GM23338 (cell line): ENCODE results near the gene SHISAL2B. TPM values are rescaled to one million over a fixed set of nuclear protein-coding genes. Genes with fewer than 3 reads are reported as not detected.

Experiments
- ATAC-seq: fragments of 200-7000 bp; cut with Tn5 transposase; 3 replicates; pipeline ENCODE4 v1.9.1; 2020
- DNase-seq: peaks from one replicate; pipeline ENCODE4 v3.0.0-alpha.2; 2015; ENCODE audit warnings: low spot score
- H2AFZ ChIP-seq: fragments of 200-600 bp; sonication (generic); 2 replicates; pipeline ENCODE4 v1.8.0; 2016; ENCODE audit warnings: antibody characterized with exemption, mild to moderate bottlenecking, moderate library complexity
- H3F3A ChIP-seq: fragments of 200-600 bp; sonication (generic); replicated peaks from 2 replicates; pipeline ENCODE4 v1.8.0; 2017; ENCODE audit warnings: antibody characterized with exemption, mixed run types, low read depth
- H3K27ac ChIP-seq: fragments of 200-600 bp; sonication (generic); 2 replicates; pipeline ENCODE4 v1.6.1; 2016; ENCODE audit warnings: low read depth
- H3K27me3 ChIP-seq: fragments of 200-600 bp; sonication (generic); 2 replicates; pipeline ENCODE4 v1.8.0; 2016; ENCODE audit warnings: mild to moderate bottlenecking, mixed run types, moderate library complexity; ENCODE audit not compliant: insufficient read depth
- H3K36me3 ChIP-seq: fragments of 200-600 bp; sonication (generic); 2 replicates; pipeline ENCODE4 v1.8.0; 2016; ENCODE audit warnings: mild to moderate bottlenecking; ENCODE audit not compliant: insufficient read depth
- H3K4me1 ChIP-seq: fragments of 200-600 bp; sonication (generic); 2 replicates; pipeline ENCODE4 v1.8.0; 2016; ENCODE audit warnings: mild to moderate bottlenecking, moderate library complexity; ENCODE audit not compliant: insufficient read depth
- H3K4me2 ChIP-seq: fragments of 200-600 bp; sonication (generic); 2 replicates; pipeline ENCODE4 v1.7.1; 2017; ENCODE audit warnings: mixed run types
- H3K4me3 ChIP-seq: fragments of 200-600 bp; sonication (generic); 2 replicates; pipeline ENCODE4 v1.6.1; 2016; ENCODE audit warnings: mixed run types
- H3K79me2 ChIP-seq: fragments of 200-600 bp; sonication (generic); replicated peaks from 2 replicates; pipeline ENCODE4 v1.8.0; 2017; ENCODE audit warnings: mild to moderate bottlenecking; ENCODE audit not compliant: insufficient read depth
- H3K9me2 ChIP-seq: fragments of 200-600 bp; sonication (generic); 2 replicates; pipeline ENCODE4 v1.8.0; 2017; ENCODE audit not compliant: insufficient read depth
- H4K20me1 ChIP-seq: fragments of 200-600 bp; sonication (generic); replicated peaks from 2 replicates; pipeline ENCODE4 v1.8.0; 2017; ENCODE audit warnings: mild to moderate bottlenecking; ENCODE audit not compliant: insufficient read depth
- H3K27ac Mint-ChIP-seq: 2 replicates; pipeline ENCODE4 v1.8.0; 2020; ENCODE audit warnings: inconsistent platforms, mild to moderate bottlenecking, moderate library complexity, mixed read lengths
- H3K27me3 Mint-ChIP-seq: 3 replicates; pipeline ENCODE4 v1.8.0; 2022; ENCODE audit warnings: low read depth, mild to moderate bottlenecking, moderate library complexity, mixed read lengths, inconsistent platforms; ENCODE audit not compliant: insufficient read depth, poor library complexity
- H3K36me3 Mint-ChIP-seq: 3 replicates; pipeline ENCODE4 v1.8.0; 2021; ENCODE audit warnings: low read depth, mild to moderate bottlenecking, inconsistent platforms, moderate library complexity, mixed read lengths
- H3K4me1 Mint-ChIP-seq: 3 replicates; pipeline ENCODE4 v1.8.0; 2020; ENCODE audit warnings: mild to moderate bottlenecking, inconsistent platforms, mixed read lengths
- H3K4me3 Mint-ChIP-seq: 3 replicates; pipeline ENCODE4 v1.8.0; 2021; ENCODE audit warnings: moderate library complexity, mild to moderate bottlenecking, inconsistent platforms, mixed read lengths
- H3K9me3 Mint-ChIP-seq: 3 replicates; pipeline ENCODE4 v1.8.0; 2020; ENCODE audit warnings: moderate library complexity, mild to moderate bottlenecking, inconsistent platforms, mixed read lengths
- CREB1 ChIP-seq: fragments of 250-450 bp; sonication (Bioruptor Pico); IDR thresholded peaks from 2 replicates; pipeline ENCODE4 v1.5.0; 2020; ENCODE audit warnings: low read depth, mild to moderate bottlenecking, moderate library complexity
- JUNB ChIP-seq: IDR thresholded peaks from one replicate; pipeline ENCODE4 v1.6.1; 2016; ENCODE audit warnings: antibody characterized with exemption; ENCODE audit not compliant: unreplicated experiment
- NANOG ChIP-seq: IDR thresholded peaks from 2 replicates; pipeline ENCODE4 v1.6.1; 2016; ENCODE audit warnings: antibody characterized with exemption, borderline replicate concordance
- POLR2AphosphoS5 ChIP-seq: IDR thresholded peaks from 2 replicates; pipeline ENCODE4 v1.6.1; 2016; ENCODE audit warnings: antibody characterized with exemption, low read depth
- REST ChIP-seq: IDR thresholded peaks from one replicate; pipeline ENCODE4 v1.6.1; 2018; ENCODE audit warnings: antibody characterized with exemption; ENCODE audit not compliant: unreplicated experiment
- STAT1 ChIP-seq: IDR thresholded peaks from one replicate; pipeline ENCODE4 v1.6.1; 2016; ENCODE audit warnings: antibody characterized with exemption; ENCODE audit not compliant: unreplicated experiment
- ZNF114 ChIP-seq: fragments of 250-450 bp; sonication (Bioruptor Pico); IDR thresholded peaks from 2 replicates; pipeline ENCODE4 v1.5.0; 2020; ENCODE audit warnings: mild to moderate bottlenecking, moderate library complexity
- ZNF331 ChIP-seq: fragments of 250-450 bp; sonication (Bioruptor Pico); IDR thresholded peaks from 2 replicates; pipeline ENCODE4 v1.5.0; 2020; ENCODE audit warnings: low read depth, mild to moderate bottlenecking, moderate library complexity
- ZNF462 ChIP-seq: fragments of 250-450 bp; sonication (Bioruptor Pico); IDR thresholded peaks from 2 replicates; pipeline ENCODE4 v1.5.0; 2020; ENCODE audit warnings: mild to moderate bottlenecking, moderate library complexity
- polyA plus RNA-seq: library from polyadenylated mRNA; unstranded; fragments of >200 nt; fragmentation: Nextera tagmentation; extraction: Ambion mirVana; gene quantifications from 2 replicates; pipeline ENCODE4 v1.2.1, GENCODE V29; 2016
- total RNA-seq: library from RNA; depleted of rRNA; stranded (reverse); fragments of >200 nt; shearing (Covaris generic); gene quantifications from 2 replicates; pipeline ENCODE4 v1.2.3, GENCODE V29; 2014

The SHISAL2B gene
- total and polyA plus RNA-seq, 2 experiments from 2014 or later: 12.3 to 21.1 TPM

- ATAC-seq (no peak), DNase-seq (no peak)
- Histone ChIP-seq H3K4me2 (no peak overlapping the region), H3K27ac (no peak overlapping the region), H2AFZ (no peak overlapping the region), H3K4me3 (no peak overlapping the region), H4K20me1 (no peaks in the 10 kb centered on the region), H3K9me2 (no peaks in the 10 kb centered on the region), H3K36me3 (0 out of 2 replicates have a peak, but pooled peaks cover 4% of the 10 kb centered on the region), H3K79me2 (no peaks in the 10 kb centered on the region), H3F3A (no peaks in the 10 kb centered on the region), H3K27me3 (no peaks in the 10 kb centered on the region), H3K4me1 (no peaks in the 10 kb centered on the region)
- peaks cover 21% of the 10 kb centered on the region for H3K9me3 Mint-ChIP-seq
- H3K4me3 Mint-ChIP-seq: no peak overlapping the region
- no peak for TF ChIP-seq JUNB
- peaks cover 3% of the 10 kb centered on the region for H3K36me3 Mint-ChIP-seq
- H3K4me1 Mint-ChIP-seq: no peaks in the 10 kb centered on the region; the same call in 1 of the 3 replicates
- no peaks in the 10 kb centered on the region for H3K27me3 Mint-ChIP-seq
- H3K27ac Mint-ChIP-seq: no peak overlapping the region
These were observed 35.8 kb upstream of the SHISAL2B start for GRCh38 chr5:64654561-64654938.

GRCh38 chr5:64655596-64655995 is 34.7 kb upstream of the SHISAL2B start:
- Histone ChIP-seq H3K36me3 (0 out of 2 replicates have a peak, but pooled peaks cover 4% of the 10 kb centered on the region), H3K79me2 (no peaks in the 10 kb centered on the region), H2AFZ (no peak overlapping the region), H3F3A (no peaks in the 10 kb centered on the region), H3K27me3 (no peaks in the 10 kb centered on the region), H3K4me3 (no peak overlapping the region), H3K27ac (no peak overlapping the region), H3K9me2 (no peaks in the 10 kb centered on the region), H3K4me1 (no peaks in the 10 kb centered on the region), H4K20me1 (no peaks in the 10 kb centered on the region), H3K4me2 (no peak overlapping the region)
- peaks cover 3% of the 10 kb centered on the region for H3K36me3 Mint-ChIP-seq
- no peaks in the 10 kb centered on the region for H3K27me3 Mint-ChIP-seq
- H3K4me1 Mint-ChIP-seq: no peaks in the 10 kb centered on the region; the same call in 1 of the 3 replicates
- DNase-seq (no peak), ATAC-seq (no peak)
- H3K27ac Mint-ChIP-seq: no peak overlapping the region
- no peak for TF ChIP-seq ZNF114
- TF ChIP-seq POLR2AphosphoS5: no peak
- no peak for TF ChIP-seq CREB1 (CRISPR knock-in tag)
- TF ChIP-seq STAT1: no peak
- no peak for TF ChIP-seq NANOG
- H3K4me3 Mint-ChIP-seq: no peak overlapping the region
- H3K9me3 Mint-ChIP-seq: peaks cover 21% of the 10 kb centered on the region

- no peaks in the 10 kb centered on the region for H3K9me2 ChIP-seq
- no peak for TF ChIP-seq STAT1
- TF ChIP-seq CREB1 (CRISPR knock-in tag): no peak
- TF ChIP-seq REST: no peak
- TF ChIP-seq ZNF462 (CRISPR knock-in tag): no peak
- no peak for TF ChIP-seq ZNF331 (CRISPR knock-in tag)
These were observed 31.0 kb upstream of the SHISAL2B start for GRCh38 chr5:64659289-64659688.

More at GRCh38 chr5:64659289-64659688, 31.0 kb upstream of the SHISAL2B start:
- H3K9me3 Mint-ChIP-seq: peaks cover 11% of the 10 kb centered on the region; the same call in 2 of the 3 replicates
- H3F3A ChIP-seq: no peaks in the 10 kb centered on the region
- DNase-seq (no peak), ATAC-seq (no peak)
- H2AFZ ChIP-seq: no peak overlapping the region
- no peak overlapping the region for H3K27ac Mint-ChIP-seq
- H3K4me2 ChIP-seq: no peak overlapping the region
- H4K20me1 ChIP-seq: no peaks in the 10 kb centered on the region
- H3K4me1 Mint-ChIP-seq: peaks cover 3% of the 10 kb centered on the region; the same call in 2 of the 3 replicates
- H3K27me3 Mint-ChIP-seq: no peaks in the 10 kb centered on the region
- no peak overlapping the region for H3K4me3 Mint-ChIP-seq
- no peaks in the 10 kb centered on the region for H3K27me3 ChIP-seq
- no peaks in the 10 kb centered on the region for H3K4me1 ChIP-seq
- H3K36me3 ChIP-seq: no peaks in the 10 kb centered on the region
- no peak overlapping the region for H3K4me3 ChIP-seq
- no peaks in the 10 kb centered on the region for H3K79me2 ChIP-seq
- H3K36me3 Mint-ChIP-seq: no peaks in the 10 kb centered on the region
- H3K27ac ChIP-seq: no peak overlapping the region
